DLD1 (cell line): ENCODE measurements around the gene ACOXL.
"Not testable (repeated sequence)": the region's sequence is repeated elsewhere in the genome, so short reads cannot be mapped to it uniquely, and the experiment has no call there.

Experiments used
- in situ Hi-C: cut with HindIII; loops from 2 replicates; pipeline ENCODE4 v1.10.0; 2017; ENCODE audit warnings: low sequenced_read_pairs

ACOXL gene

GRCh38 chr2:110732422-110733413 lies at the start of gene ACOXL:
ACOXL (plus strand) TSS chr2:110732573; CDS start chr2:110768390, 35,817 bp downstream.
- in situ Hi-C loops, result loop anchor here (10.0 kb wide), 2 partner anchors 48 to 78 kb away; no protein-coding TSS in a partner anchor

- in situ Hi-C loops, result loop anchor here (10.0 kb wide), 1 partner anchor 52 kb away; the partner anchor contains the start of gene ACOXL
These were observed 49.5 kb upstream of the ACOXL start for GRCh38 chr2:110682872-110683271.

- in situ Hi-C loops, result loop anchor here (10.0 kb wide), 1 partner anchor 47 kb away; the partner anchor contains the start of gene ACOXL
These were observed 44.4 kb upstream of the ACOXL start for GRCh38 chr2:110687775-110688484.

- in situ Hi-C loops, result loop anchor here (10.0 kb wide), 1 partner anchor 46 kb away; the partner anchor contains the start of gene ACOXL
These were observed 43.7 kb upstream of the ACOXL start for GRCh38 chr2:110688594-110689091.

- in situ Hi-C loops, result no loop called here
These were observed 42.0 kb upstream of the ACOXL start for GRCh38 chr2:110690083-110690965.

GRCh38 chr2:110691612-110692258 lies 40.6 kb upstream of the ACOXL start:
- in situ Hi-C loops, result no loop called here

GRCh38 chr2:110695146-110695898 lies 37.1 kb upstream of the ACOXL start:
- in situ Hi-C loops, result not testable (repeated sequence)

- in situ Hi-C loops, result not testable (repeated sequence)
These were observed 34.1 kb upstream of the ACOXL start for GRCh38 chr2:110698253-110698652.

- in situ Hi-C loops, result no loop called here
These were observed 29.6 kb upstream of the ACOXL start for GRCh38 chr2:110702514-110703380.

- in situ Hi-C loops, result no loop called here
These were observed 24.9 kb upstream of the ACOXL start for GRCh38 chr2:110707386-110707965.

GRCh38 chr2:110708455-110708854 lies 23.9 kb upstream of the ACOXL start:
- in situ Hi-C loops, result no loop called here

GRCh38 chr2:110712737-110713136 lies 19.6 kb upstream of the ACOXL start:
- in situ Hi-C loops, result no loop called here

- in situ Hi-C loops, result no loop called here
These were observed 18.6 kb upstream of the ACOXL start for GRCh38 chr2:110713513-110714362.

- in situ Hi-C loops, result no loop called here
These were observed 17.7 kb upstream of the ACOXL start for GRCh38 chr2:110714452-110715224.

GRCh38 chr2:110716959-110717645 lies 15.3 kb upstream of the ACOXL start:
- in situ Hi-C loops, result no loop called here
